GM19372 (cell line): Measurements from ENCODE around the gene SPTLC3.
"Not testable (repeated sequence)": the region's sequence is repeated elsewhere in the genome, so short reads cannot be mapped to it uniquely, and the experiment has no call there.

Experiments used
- ATAC-seq: cut with Tn5 transposase; IDR thresholded peaks from one replicate; pipeline ENCODE4 v1.9.1; 2021; ENCODE audit warnings: mild to moderate bottlenecking, low read depth, moderate library complexity; ENCODE audit not compliant: unreplicated experiment

Gene SPTLC3

GRCh38 chr20:13008761-13009681 lies at the start of gene SPTLC3:
SPTLC3 (plus strand) TSS chr20:13008972; CDS start chr20:13009268, 296 bp downstream.
- ATAC-seq: peak; percentile 42

GRCh38 chr20:12961725-12962124 lies 47.0 kb upstream of the SPTLC3 start:
- no peak for ATAC-seq

GRCh38 chr20:12962895-12963294 lies 45.9 kb upstream of the SPTLC3 start:
- ATAC-seq: no peak

GRCh38 chr20:12963416-12963815 lies 45.4 kb upstream of the SPTLC3 start:
- ATAC-seq: no peak

- ATAC-seq: no peak
Measured at GRCh38 chr20:12965212-12965869, 43.4 kb upstream of the SPTLC3 start.

- ATAC-seq: no peak
Measured at GRCh38 chr20:12965870-12966251, 42.9 kb upstream of the SPTLC3 start.

- ATAC-seq: no peak
Measured at GRCh38 chr20:12966468-12967085, 42.2 kb upstream of the SPTLC3 start.

GRCh38 chr20:12967932-12968331 lies 40.8 kb upstream of the SPTLC3 start:
- ATAC-seq: no peak

- ATAC-seq: no peak
Measured at GRCh38 chr20:12968472-12968871, 40.3 kb upstream of the SPTLC3 start.

- no peak for ATAC-seq
Measured at GRCh38 chr20:12969071-12969669, 39.6 kb upstream of the SPTLC3 start.

GRCh38 chr20:12970372-12970821 lies 38.4 kb upstream of the SPTLC3 start:
- no peak for ATAC-seq

GRCh38 chr20:12975833-12976608 lies 32.8 kb upstream of the SPTLC3 start:
- no peak for ATAC-seq

- ATAC-seq: no peak
Measured at GRCh38 chr20:12976720-12977309, 32.0 kb upstream of the SPTLC3 start.

GRCh38 chr20:12977328-12978125 lies 31.2 kb upstream of the SPTLC3 start:
- ATAC-seq: no peak

GRCh38 chr20:12978126-12978394 lies 30.7 kb upstream of the SPTLC3 start:
- no peak for ATAC-seq

- no peak for ATAC-seq
Measured at GRCh38 chr20:12978613-12979495, 29.9 kb upstream of the SPTLC3 start.

- ATAC-seq: not testable (repeated sequence)
Measured at GRCh38 chr20:12979713-12980112, 29.1 kb upstream of the SPTLC3 start.

- no peak for ATAC-seq
Measured at GRCh38 chr20:12982098-12982497, 26.7 kb upstream of the SPTLC3 start.
